ENCODE results near the gene AKTIP.

The AKTIP gene

GRCh38 chr16:53476867-53477266 lies 26.1 kb downstream of the AKTIP start:
- DNase-seq = no peak

- no peak for DNase-seq
These were observed 37.3 kb downstream of the AKTIP start for GRCh38 chr16:53465606-53466280.

- DNase-seq = no peak
These were observed 44.4 kb downstream of the AKTIP start for GRCh38 chr16:53458635-53459034.

GRCh38 chr16:53457670-53458069 lies 45.3 kb downstream of the AKTIP start:
- DNase-seq = peak; percentile 56

GRCh38 chr16:53456625-53457024 lies 46.4 kb downstream of the AKTIP start:
- DNase-seq = peak; percentile 24

GRCh38 chr16:53453928-53454327 lies 49.1 kb downstream of the AKTIP start:
- no peak for DNase-seq

GRCh38 chr16:53449816-53450517 lies 53.0 kb downstream of the AKTIP start:
- no peak for DNase-seq

GRCh38 chr16:53446090-53446489 lies 56.9 kb downstream of the AKTIP start:
- DNase-seq = no peak

GRCh38 chr16:53445534-53445933 lies 57.5 kb downstream of the AKTIP start:
- DNase-seq = no peak
